ENCODE measurements around the gene SPDYE6. TPM values are rescaled to one million over a fixed set of nuclear protein-coding genes. Genes with fewer than 3 reads are reported as not detected.

Gene SPDYE6
- total RNA-seq, 1 donor from 2014 or later, result not detected

Other genes with a start within 250 kb of the SPDYE6 start
- 0.44 and 0.60 TPM in 2 replicates for gene SH2B2, start 69.6 kb downstream of the SPDYE6 start, total RNA-seq
- gene PRKRIP1, start 39.9 kb upstream of the SPDYE6 start, total RNA-seq, result 8.1 and 10.3 TPM in 2 replicates
- 45.3 and 57.7 TPM in 2 replicates for gene ORAI2, start 77.1 kb upstream of the SPDYE6 start, total RNA-seq
- gene ALKBH4, start 108.4 kb upstream of the SPDYE6 start, total RNA-seq, result 8.9 and 10.5 TPM in 2 replicates
- 13.5 and 17.7 TPM in 2 replicates for gene LRWD1, start 108.5 kb upstream of the SPDYE6 start, total RNA-seq
- gene POLR2J, start 122.5 kb upstream of the SPDYE6 start, total RNA-seq, result 26.8 and 32.5 TPM in 2 replicates
- 1.4 and 1.7 TPM in 2 replicates for gene RASA4B, start 161.3 kb upstream of the SPDYE6 start, total RNA-seq
- 0.22 and 2.6 TPM in 2 replicates for gene UPK3BL2, start 187.3 kb upstream of the SPDYE6 start, total RNA-seq
- not detected in 2 replicates for gene SPDYE2, start 194.8 kb upstream of the SPDYE6 start, total RNA-seq
- 13.3 and 26.8 TPM in 2 replicates for gene POLR2J3, start 216.1 kb upstream of the SPDYE6 start, total RNA-seq

All from lung microvascular endothelial cell (primary cell).